ENCODE data around the gene SEMA5B.

SEMA5B gene

GRCh38 chr3:123002100-123002748 lies 25.3 kb downstream of the SEMA5B start:
- Mint-ChIP-seq H3K4me1 (peaks cover 12% of the 10 kb centered on the region), H3K4me3 (no peak overlapping the region), H3K27me3 (peaks cover 74% of the 10 kb centered on the region), H3K9me3 (no peaks in the 10 kb centered on the region), H3K27ac (no peak overlapping the region), H3K36me3 (no peaks in the 10 kb centered on the region)
- ATAC-seq, result no peak

- Mint-ChIP-seq H3K4me1 (peaks cover 6% of the 10 kb centered on the region), H3K4me3 (no peak overlapping the region), H3K27ac (no peak overlapping the region), H3K36me3 (no peaks in the 10 kb centered on the region), H3K27me3 (peaks cover 79% of the 10 kb centered on the region), H3K9me3 (no peaks in the 10 kb centered on the region)
- ATAC-seq, result no peak
Measured at GRCh38 chr3:122998856-122999255, 28.7 kb downstream of the SEMA5B start.

- Mint-ChIP-seq H3K4me3 (no peak overlapping the region), H3K9me3 (no peaks in the 10 kb centered on the region), H3K36me3 (no peaks in the 10 kb centered on the region), H3K27me3 (peaks cover 86% of the 10 kb centered on the region), H3K4me1 (peaks cover 4% of the 10 kb centered on the region), H3K27ac (no peak overlapping the region)
- no peak for ATAC-seq
Measured at GRCh38 chr3:122998206-122998605, 29.4 kb downstream of the SEMA5B start.

GRCh38 chr3:122996038-122996580 lies 31.5 kb downstream of the SEMA5B start:
- Mint-ChIP-seq H3K36me3 (no peaks in the 10 kb centered on the region), H3K4me3 (no peak overlapping the region), H3K9me3 (no peaks in the 10 kb centered on the region), H3K27ac (no peak overlapping the region), H3K27me3 (peaks cover 94% of the 10 kb centered on the region), H3K4me1 (no peaks in the 10 kb centered on the region)
- no peak for ATAC-seq

GRCh38 chr3:122994954-122995353 lies 32.6 kb downstream of the SEMA5B start:
- no peak for ATAC-seq
- no peak overlapping the region for H3K4me3 Mint-ChIP-seq
- no peaks in the 10 kb centered on the region for H3K4me1 Mint-ChIP-seq
- H3K9me3 Mint-ChIP-seq, result no peaks in the 10 kb centered on the region
- peaks cover 94% of the 10 kb centered on the region for H3K27me3 Mint-ChIP-seq
- H3K36me3 Mint-ChIP-seq, result no peaks in the 10 kb centered on the region
- no peak overlapping the region for H3K27ac Mint-ChIP-seq

- Mint-ChIP-seq H3K27ac (no peak overlapping the region), H3K4me3 (no peak overlapping the region), H3K36me3 (no peaks in the 10 kb centered on the region), H3K9me3 (no peaks in the 10 kb centered on the region), H3K27me3 (peaks cover 93% of the 10 kb centered on the region), H3K4me1 (no peaks in the 10 kb centered on the region)
- ATAC-seq, result no peak
Measured at GRCh38 chr3:122993124-122993978, 34.2 kb downstream of the SEMA5B start.

GRCh38 chr3:122992676-122993075 lies 34.9 kb downstream of the SEMA5B start:
- no peak overlapping the region for H3K4me3 Mint-ChIP-seq
- H3K27me3 Mint-ChIP-seq, result peaks cover 93% of the 10 kb centered on the region

GRCh38 chr3:122992133-122992532 lies 35.4 kb downstream of the SEMA5B start:
- Mint-ChIP-seq H3K36me3 (no peaks in the 10 kb centered on the region), H3K4me1 (no peaks in the 10 kb centered on the region), H3K27me3 (peaks cover 93% of the 10 kb centered on the region), H3K27ac (no peak overlapping the region), H3K9me3 (no peaks in the 10 kb centered on the region), H3K4me3 (no peak overlapping the region)
- no peak for ATAC-seq

More at GRCh38 chr3:122992676-122993075, 34.9 kb downstream of the SEMA5B start:
- H3K4me1 Mint-ChIP-seq, result no peaks in the 10 kb centered on the region
- H3K9me3 Mint-ChIP-seq, result no peaks in the 10 kb centered on the region
- ATAC-seq, result no peak
- H3K36me3 Mint-ChIP-seq, result no peaks in the 10 kb centered on the region
- H3K27ac Mint-ChIP-seq, result no peak overlapping the region

GRCh38 chr3:122991236-122991985 lies 36.2 kb downstream of the SEMA5B start:
- H3K4me3 Mint-ChIP-seq, result no peak overlapping the region
- H3K36me3 Mint-ChIP-seq, result no peaks in the 10 kb centered on the region
- H3K27me3 Mint-ChIP-seq, result peaks cover 93% of the 10 kb centered on the region
- H3K9me3 Mint-ChIP-seq, result no peaks in the 10 kb centered on the region
- no peaks in the 10 kb centered on the region for H3K4me1 Mint-ChIP-seq
- no peak overlapping the region for H3K27ac Mint-ChIP-seq
- no peak for ATAC-seq

GRCh38 chr3:122989856-122990575 lies 37.5 kb downstream of the SEMA5B start:
- Mint-ChIP-seq H3K4me3 (no peak overlapping the region), H3K27me3 (peaks cover 84% of the 10 kb centered on the region), H3K4me1 (peaks cover 7% of the 10 kb centered on the region), H3K27ac (no peak overlapping the region), H3K36me3 (no peaks in the 10 kb centered on the region), H3K9me3 (no peaks in the 10 kb centered on the region)
- no peak for ATAC-seq

GRCh38 chr3:122988508-122988907 lies 39.1 kb downstream of the SEMA5B start:
- no peak for ATAC-seq
- H3K9me3 Mint-ChIP-seq, result no peaks in the 10 kb centered on the region
- no peaks in the 10 kb centered on the region for H3K36me3 Mint-ChIP-seq
- H3K27ac Mint-ChIP-seq, result no peak overlapping the region
- peaks cover 20% of the 10 kb centered on the region for H3K4me1 Mint-ChIP-seq
- peaks cover 69% of the 10 kb centered on the region for H3K27me3 Mint-ChIP-seq
- H3K4me3 Mint-ChIP-seq, result no peak overlapping the region

GRCh38 chr3:122987736-122988319 lies 39.7 kb downstream of the SEMA5B start:
- no peak overlapping the region for H3K4me3 Mint-ChIP-seq
- peaks cover 20% of the 10 kb centered on the region for H3K4me1 Mint-ChIP-seq
- H3K27me3 Mint-ChIP-seq, result peaks cover 67% of the 10 kb centered on the region
- H3K9me3 Mint-ChIP-seq, result no peaks in the 10 kb centered on the region
- no peak for ATAC-seq
- H3K36me3 Mint-ChIP-seq, result no peaks in the 10 kb centered on the region
- no peak overlapping the region for H3K27ac Mint-ChIP-seq

- Mint-ChIP-seq H3K27me3 (peaks cover 64% of the 10 kb centered on the region), H3K4me1 (peaks cover 20% of the 10 kb centered on the region)
Measured at GRCh38 chr3:122987231-122987630, 40.3 kb downstream of the SEMA5B start.

GRCh38 chr3:122986693-122987179 lies 40.8 kb downstream of the SEMA5B start:
- no peak overlapping the region for H3K27ac Mint-ChIP-seq
- H3K4me1 Mint-ChIP-seq, result peaks cover 20% of the 10 kb centered on the region
- no peak for ATAC-seq
- H3K9me3 Mint-ChIP-seq, result no peaks in the 10 kb centered on the region
- H3K27me3 Mint-ChIP-seq, result peaks cover 63% of the 10 kb centered on the region
- H3K36me3 Mint-ChIP-seq, result no peaks in the 10 kb centered on the region
- no peak overlapping the region for H3K4me3 Mint-ChIP-seq

More at GRCh38 chr3:122987231-122987630, 40.3 kb downstream of the SEMA5B start:
- H3K27ac Mint-ChIP-seq, result no peak overlapping the region
- no peak overlapping the region for H3K4me3 Mint-ChIP-seq
- H3K9me3 Mint-ChIP-seq, result no peaks in the 10 kb centered on the region
- ATAC-seq, result no peak
- no peaks in the 10 kb centered on the region for H3K36me3 Mint-ChIP-seq
